GM12891 (cell line): ENCODE data around the gene RYR3.

Experiments
- POLR2A ChIP-seq: IDR thresholded peaks from 2 replicates; pipeline ENCODE4 v1.6.1; 2011; ENCODE audit warnings: low read depth, low read length, control low read depth
- POLR2AphosphoS5 ChIP-seq: IDR thresholded peaks from 2 replicates; pipeline ENCODE4 v1.6.1; 2011; ENCODE audit warnings: low read depth, low read length, control low read depth
- POU2F2 ChIP-seq: IDR thresholded peaks from 2 replicates; pipeline ENCODE4 v1.6.1; 2011; ENCODE audit warnings: low read depth, mild to moderate bottlenecking, control low read depth, low read length, moderate library complexity
- SPI1 ChIP-seq: IDR thresholded peaks from 2 replicates; pipeline ENCODE4 v1.6.1; 2011; ENCODE audit warnings: low read depth, low read length, control low read depth
- TAF1 ChIP-seq: IDR thresholded peaks from 2 replicates; pipeline ENCODE4 v1.6.1; 2011; ENCODE audit warnings: low read depth, low read length, control low read depth

GRCh38 chr15:33524274-33524673 is 213.5 kb downstream of the RYR3 start:
- no peak for TF ChIP-seq POLR2A
- TF ChIP-seq POLR2AphosphoS5, result no peak
- TF ChIP-seq SPI1, result no peak
- TF ChIP-seq POU2F2, result no peak
- TF ChIP-seq TAF1, result no peak
